Measurements from ENCODE around the gene PRAMEF33.
"Not testable (repeated sequence)": the region's sequence is repeated elsewhere in the genome, so short reads cannot be mapped to it uniquely, and the experiment has no call there.

The PRAMEF33 gene

GRCh38 chr1:13303239-13303638 is at the start of gene PRAMEF33:
Gene PRAMEF33 (plus strand): TSS chr1:13303539. CDS start chr1:13305955, 2,416 bp downstream.
- H3K4me3 ChIP-seq (ENCODE audit: low read depth, low read length); DNase-seq (ENCODE audit: low read depth): not testable (repeated sequence)

- H3K4me3 ChIP-seq (ENCODE audit: low read depth, low read length); DNase-seq (ENCODE audit: low read depth): not testable (repeated sequence)
Observed at GRCh38 chr1:13253898-13254297, 49.4 kb upstream of the PRAMEF33 start, which contains the start of gene PRAMEF5. Gene PRAMEF5 (plus strand): TSS chr1:13254198. CDS start chr1:13259269, 5,071 bp downstream.

- not testable (repeated sequence) for DNase-seq (ENCODE audit: low read depth)
Observed at GRCh38 chr1:13265124-13265523, 38.2 kb upstream of the PRAMEF33 start.

DNA sequence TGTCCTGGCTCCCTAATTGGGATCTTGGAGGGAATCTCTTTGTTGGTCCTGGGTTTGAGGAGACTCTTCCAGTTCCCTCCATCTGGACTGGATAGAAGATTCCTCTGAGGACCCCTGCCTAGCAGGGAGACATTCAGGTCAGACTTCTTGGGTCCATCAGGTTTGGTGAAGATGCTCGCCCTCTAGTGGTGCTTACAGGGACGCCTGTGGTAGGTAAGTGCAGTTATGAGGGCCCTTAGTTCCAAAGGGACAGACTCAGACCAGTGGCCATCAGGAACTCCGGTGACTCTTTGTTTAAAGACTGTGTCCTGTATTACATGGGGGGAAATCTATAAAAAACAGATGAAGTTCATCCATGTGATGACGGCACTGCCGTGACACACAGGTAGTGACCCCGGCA is 26.3 kb upstream of the PRAMEF33 start:
- H3K4me3 ChIP-seq (ENCODE audit: low read depth, low read length); DNase-seq (ENCODE audit: low read depth): not testable (repeated sequence)

More at GRCh38 chr1:13265124-13265523, 38.2 kb upstream of the PRAMEF33 start:
- H3K4me3 ChIP-seq (ENCODE audit: low read depth, low read length), result not testable (repeated sequence)

GRCh38 chr1:13279617-13280016 is 23.7 kb upstream of the PRAMEF33 start:
- not testable (repeated sequence) for DNase-seq (ENCODE audit: low read depth); H3K4me3 ChIP-seq (ENCODE audit: low read depth, low read length)

DNA sequence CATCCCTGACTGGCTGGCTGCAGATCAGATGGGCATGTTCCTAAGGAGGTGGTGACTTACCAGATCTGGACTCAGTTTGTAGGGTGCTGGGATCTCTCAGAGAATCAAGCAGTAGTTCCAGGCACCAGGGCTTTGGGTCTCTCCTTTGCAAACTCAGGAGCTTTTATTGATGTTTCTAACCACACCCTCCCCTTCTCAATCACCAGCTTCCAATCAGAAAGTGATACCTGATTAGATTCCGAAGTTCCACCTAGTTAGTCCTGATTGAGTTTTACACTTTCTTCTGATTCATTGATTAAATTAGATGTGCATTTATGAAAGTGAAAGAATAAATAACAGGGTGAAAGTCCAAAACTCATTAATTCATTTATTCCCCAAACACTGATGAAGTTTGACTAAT is 18.3 kb upstream of the PRAMEF33 start, which contains the start of gene PRAMEF8:
Gene PRAMEF8 (minus strand): TSS at position 101 of the 400 bp plus-strand sequence. CDS start 1,046 bp downstream, outside the sequence.
- DNase-seq (ENCODE audit: low read depth); H3K4me3 ChIP-seq (ENCODE audit: low read depth, low read length): not testable (repeated sequence)

DNA sequence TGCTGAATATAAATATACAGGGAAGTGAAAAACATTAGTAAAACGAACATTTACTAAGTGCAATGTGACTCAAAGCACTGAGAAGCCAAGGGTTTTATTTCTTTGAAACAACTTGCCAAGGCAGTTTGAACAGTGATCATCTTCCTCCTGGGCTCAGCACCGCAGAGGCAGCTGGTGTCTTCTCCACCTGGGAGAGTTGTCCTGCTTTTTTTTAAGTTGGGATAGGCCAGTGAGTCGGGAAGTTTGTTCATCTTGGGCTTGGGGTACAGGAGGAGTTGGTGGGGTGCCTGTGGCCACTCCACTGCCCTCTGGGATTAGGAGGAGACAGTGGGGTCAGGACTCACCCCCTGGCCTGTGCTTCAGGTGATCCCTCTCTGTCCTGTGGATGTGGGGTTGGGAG is 14.3 kb upstream of the PRAMEF33 start:
- DNase-seq (ENCODE audit: low read depth); H3K4me3 ChIP-seq (ENCODE audit: low read depth, low read length): not testable (repeated sequence)

DNA sequence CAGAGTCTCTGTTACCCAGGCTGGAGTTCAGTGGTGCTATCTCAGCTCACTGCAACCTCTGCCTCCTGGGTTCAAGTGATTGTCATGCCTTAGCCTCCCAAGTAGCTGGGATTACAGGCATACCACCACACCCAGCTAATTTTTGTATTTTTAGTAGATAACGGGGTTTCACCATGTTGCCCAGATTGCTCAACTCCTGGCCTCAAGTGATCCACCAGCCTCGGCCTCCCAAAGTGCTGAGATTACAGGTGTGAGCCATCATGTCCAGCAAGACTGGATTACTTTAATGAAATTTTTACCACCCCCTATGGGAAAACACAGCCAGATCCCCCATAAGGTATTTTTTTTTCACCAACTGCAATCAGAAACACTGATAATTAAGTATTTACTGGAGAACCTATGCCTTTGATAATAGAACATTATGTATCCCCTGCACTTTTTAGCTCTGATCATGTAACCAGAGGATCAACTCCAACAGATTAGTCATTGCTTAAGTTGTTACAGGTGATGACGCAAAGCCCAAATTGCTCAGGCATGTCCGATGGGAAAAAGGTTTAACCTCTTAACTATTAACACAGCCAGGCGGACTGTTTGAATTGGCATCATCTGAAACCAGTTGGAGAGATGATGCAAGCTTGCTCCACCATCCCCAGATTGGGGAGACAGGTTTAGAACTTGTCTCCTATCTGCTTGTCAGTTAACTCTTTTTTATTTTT is 6.0 kb upstream of the PRAMEF33 start:
- DNase-seq (ENCODE audit: low read depth); H3K4me3 ChIP-seq (ENCODE audit: low read depth, low read length): not testable (repeated sequence)

GRCh38 chr1:13298699-13299098 is 4.6 kb upstream of the PRAMEF33 start:
- not testable (repeated sequence) for H3K4me3 ChIP-seq (ENCODE audit: low read depth, low read length); DNase-seq (ENCODE audit: low read depth)

DNA sequence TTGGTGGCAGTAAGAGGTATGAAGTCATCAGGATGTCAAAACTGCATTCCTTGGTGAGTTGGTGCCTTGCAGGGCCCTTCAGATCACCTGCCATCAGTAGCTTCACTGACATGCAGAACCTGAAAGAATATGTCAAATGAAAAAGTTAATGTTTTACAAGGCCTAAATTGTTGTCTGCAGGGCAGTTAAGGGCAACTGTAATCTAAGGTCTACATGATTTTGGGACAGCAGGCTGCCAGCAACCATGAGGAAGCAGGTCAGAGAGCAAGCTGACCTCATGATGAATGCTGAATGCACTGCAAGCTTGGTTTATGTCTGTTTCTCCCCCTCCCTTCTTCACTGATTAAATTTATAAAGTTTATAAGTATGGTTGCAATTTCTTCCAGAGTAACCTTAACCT is 1.1 kb upstream of the PRAMEF33 start:
- DNase-seq (ENCODE audit: low read depth); H3K4me3 ChIP-seq (ENCODE audit: low read depth, low read length): not testable (repeated sequence)

DNA sequence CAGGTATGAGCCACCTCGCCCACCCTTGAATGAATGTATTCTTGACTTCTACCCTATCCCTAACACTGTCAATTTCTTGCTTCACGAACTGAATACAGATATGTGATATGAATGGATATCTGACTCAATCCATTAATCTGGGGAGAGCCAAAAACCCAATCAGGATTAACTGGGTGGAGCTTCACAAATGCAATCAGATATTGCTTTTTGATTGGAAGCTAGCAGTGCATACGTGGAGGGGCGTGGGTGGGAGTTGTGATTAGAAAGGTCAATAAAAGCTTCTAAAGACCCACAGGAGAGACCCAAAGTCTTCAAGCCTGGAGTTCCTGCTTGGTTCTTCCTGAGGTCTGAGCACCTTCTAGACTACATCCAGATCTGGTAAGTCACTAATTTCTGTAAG is 11.9 kb downstream of the PRAMEF33 start, which contains the start of gene PRAMEF15:
Gene PRAMEF15 (plus strand): TSS at position 301 of the 400 bp plus-strand sequence. CDS start 2,827 bp downstream, outside the sequence.
- not testable (repeated sequence) for DNase-seq (ENCODE audit: low read depth); H3K4me3 ChIP-seq (ENCODE audit: low read depth, low read length)

- H3K4me3 ChIP-seq (ENCODE audit: low read depth, low read length); DNase-seq (ENCODE audit: low read depth): not testable (repeated sequence)
Observed at GRCh38 chr1:13342496-13342895, 39.2 kb downstream of the PRAMEF33 start.

- not testable (repeated sequence) for H3K4me3 ChIP-seq (ENCODE audit: low read depth, low read length); DNase-seq (ENCODE audit: low read depth)
Observed at GRCh38 chr1:13347034-13347433, 43.7 kb downstream of the PRAMEF33 start, which contains the start of gene PRAMEF14. Gene PRAMEF14 (minus strand): TSS chr1:13347134. CDS start chr1:13345314, 1,820 bp downstream.

GRCh38 chr1:13353476-13353875 is 50.1 kb downstream of the PRAMEF33 start:
- not testable (repeated sequence) for H3K4me3 ChIP-seq (ENCODE audit: low read depth, low read length); DNase-seq (ENCODE audit: low read depth)

GRCh38 chr1:13354475-13354874 is 51.1 kb downstream of the PRAMEF33 start:
- not testable (repeated sequence) for H3K4me3 ChIP-seq (ENCODE audit: low read depth, low read length); DNase-seq (ENCODE audit: low read depth)

GRCh38 chr1:13356774-13357173 is 53.4 kb downstream of the PRAMEF33 start:
- not testable (repeated sequence) for H3K4me3 ChIP-seq (ENCODE audit: low read depth, low read length); DNase-seq (ENCODE audit: low read depth)
